ENCODE data around the gene MTRFR. TPM values are rescaled to one million over a fixed set of nuclear protein-coding genes. Genes with fewer than 3 reads are reported as not detected.

The MTRFR gene
- total RNA-seq, 1 donor from 2014 or later: 12.7 TPM

DNA sequence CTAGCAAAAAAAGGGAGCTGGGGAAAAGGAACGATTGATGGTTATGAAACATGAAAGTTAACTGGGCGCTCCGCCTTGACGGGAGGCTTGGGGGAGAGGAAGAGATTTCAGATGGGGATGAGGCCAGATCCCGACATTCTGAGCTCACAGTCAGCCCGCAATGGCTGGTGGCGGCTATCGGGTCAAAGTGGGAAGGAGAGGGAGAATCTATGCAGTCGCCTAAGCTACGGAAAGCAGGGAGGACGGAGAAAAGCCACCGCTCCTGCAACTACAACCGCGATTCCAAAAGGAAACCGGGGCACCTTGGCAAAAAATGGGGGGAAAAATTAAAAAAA, 797 bp upstream of the MTRFR start:
- intact Hi-C loops (cut with DNase I): no loop called here
- no peak for TF ChIP-seq CTCF (IDR thresholded peaks at IDR 0.05)
- Histone ChIP-seq H3K36me3 (peaks cover 5% of the 10 kb centered on the region), H3K27me3 (ENCODE audit: low read depth) (no peaks in the 10 kb centered on the region), H3K27ac (peak overlapping the region; percentile 90), H3K4me3 (peak overlapping the region; percentile 93), H3K4me1 (peaks cover 44% of the 10 kb centered on the region), H3K9me3 (no peaks in the 10 kb centered on the region)
- DNase-seq: no peak
- peak; percentile 1 to 20 for ATAC-seq

GRCh38 chr12:123233505-123234308, 471 bp downstream of the MTRFR start:
- Histone ChIP-seq H3K9me3 (no peaks in the 10 kb centered on the region), H3K36me3 (peaks cover 5% of the 10 kb centered on the region), H3K4me1 (peaks cover 49% of the 10 kb centered on the region), H3K27ac (peak overlapping the region; percentile 90), H3K27me3 (ENCODE audit: low read depth) (no peaks in the 10 kb centered on the region), H3K4me3 (peak overlapping the region; percentile 93)
- ATAC-seq (peak; percentile 35 to 45), DNase-seq (no peak)
- no peak for TF ChIP-seq CTCF (IDR thresholded peaks at IDR 0.05)
- intact Hi-C loops (cut with DNase I): no loop called here

- H3K4me3 ChIP-seq: no peak overlapping the region
- peaks cover 12% of the 10 kb centered on the region for H3K36me3 ChIP-seq
- DNase-seq (peak; percentile 68), ATAC-seq (peak in 1 of 2 donors; percentile 39)
- peak; percentile 76 for TF ChIP-seq CTCF (IDR thresholded peaks at IDR 0.05)
- H3K27ac ChIP-seq: peak overlapping the region; percentile 56
- no peaks in the 10 kb centered on the region for H3K9me3 ChIP-seq
- H3K4me1 ChIP-seq: peaks cover 47% of the 10 kb centered on the region
- intact Hi-C loops (cut with DNase I): no loop called here
- H3K27me3 ChIP-seq (ENCODE audit: low read depth): no peaks in the 10 kb centered on the region
Observed at GRCh38 chr12:123237646-123238329, 4.6 kb downstream of the MTRFR start.

GRCh38 chr12:123238330-123238682, 5.1 kb downstream of the MTRFR start:
- DNase-seq (no peak), ATAC-seq (no peak)
- TF ChIP-seq CTCF (IDR thresholded peaks at IDR 0.05): no peak
- no peak overlapping the region for H3K4me3 ChIP-seq
- intact Hi-C loops (cut with DNase I): no loop called here
- H3K27me3 ChIP-seq (ENCODE audit: low read depth): no peaks in the 10 kb centered on the region
- no peaks in the 10 kb centered on the region for H3K9me3 ChIP-seq
- peaks cover 48% of the 10 kb centered on the region for H3K4me1 ChIP-seq
- no peak overlapping the region for H3K27ac ChIP-seq
- H3K36me3 ChIP-seq: peaks cover 12% of the 10 kb centered on the region

DNA sequence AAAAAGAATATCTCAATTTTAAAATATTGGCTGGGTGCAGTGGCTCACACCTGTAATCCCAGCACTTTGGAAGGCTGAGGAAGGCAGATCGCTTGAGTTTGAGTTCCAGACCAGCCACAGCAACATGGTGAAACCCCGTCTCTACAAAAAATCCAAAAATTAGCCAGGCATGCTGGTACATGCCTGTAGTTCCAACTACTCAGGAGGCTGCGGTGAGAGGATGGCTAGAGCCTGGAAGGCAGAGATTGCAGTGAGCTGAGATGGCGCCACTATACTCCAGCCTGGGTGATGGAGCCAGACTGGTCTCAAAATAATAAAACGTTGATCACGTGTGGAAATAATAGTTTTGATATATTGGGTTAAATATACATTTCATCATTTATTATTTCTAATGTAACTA, 5.7 kb downstream of the MTRFR start:
- Histone ChIP-seq H3K27ac (no peak overlapping the region), H3K4me1 (peaks cover 47% of the 10 kb centered on the region), H3K4me3 (no peak overlapping the region), H3K27me3 (ENCODE audit: low read depth) (no peaks in the 10 kb centered on the region), H3K36me3 (peaks cover 12% of the 10 kb centered on the region), H3K9me3 (no peaks in the 10 kb centered on the region)
- intact Hi-C loops (cut with DNase I): no loop called here
- no peak for ATAC-seq
- no peak for DNase-seq
- no peak for TF ChIP-seq CTCF (IDR thresholded peaks at IDR 0.05)
